HG03520 (cell line): ENCODE data around the gene OTOF.

ENCODE experiments used
- ATAC-seq: cut with Tn5 transposase; IDR thresholded peaks from one replicate; pipeline ENCODE4 v1.9.1; 2021; ENCODE audit warnings: mild to moderate bottlenecking, moderate library complexity; ENCODE audit not compliant: unreplicated experiment

OTOF gene

GRCh38 chr2:26466662-26467310, 11.1 kb downstream of the OTOF start:
- no peak for ATAC-seq

- ATAC-seq, result no peak
Measured at GRCh38 chr2:26465981-26466471, 11.9 kb downstream of the OTOF start.

DNA sequence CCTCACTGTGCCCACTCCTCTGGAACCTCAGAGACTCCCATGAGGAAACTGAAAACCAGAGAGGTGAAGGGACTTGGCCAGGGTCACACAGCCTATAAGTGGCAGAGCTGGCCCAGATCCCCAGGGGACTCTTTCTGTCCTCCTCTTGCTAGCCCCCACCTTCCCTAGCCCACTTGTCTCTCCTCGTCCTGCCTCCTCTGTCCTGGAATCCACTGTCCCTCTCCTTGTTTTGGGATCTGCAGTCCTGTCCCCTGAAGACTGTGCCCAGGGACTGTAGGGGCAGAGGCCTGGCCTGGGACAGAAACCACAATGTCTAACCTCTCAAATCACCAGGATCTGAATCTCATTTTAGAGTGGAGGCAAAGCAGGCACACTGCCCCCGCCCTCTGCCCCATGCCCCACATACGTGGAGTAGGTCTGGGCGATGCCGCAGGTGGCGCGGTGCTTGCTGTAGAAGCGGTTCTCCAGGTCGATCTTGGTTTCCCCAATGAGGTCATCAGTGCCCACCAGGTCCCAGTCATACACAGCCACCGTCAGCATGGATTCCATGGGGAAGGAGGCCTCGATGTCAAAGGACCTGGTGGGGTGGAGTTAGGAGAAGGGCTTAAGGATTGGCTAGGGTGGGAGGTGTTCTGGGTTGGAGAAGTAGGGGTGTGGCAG, 12.5 kb downstream of the OTOF start:
- no peak for ATAC-seq

DNA sequence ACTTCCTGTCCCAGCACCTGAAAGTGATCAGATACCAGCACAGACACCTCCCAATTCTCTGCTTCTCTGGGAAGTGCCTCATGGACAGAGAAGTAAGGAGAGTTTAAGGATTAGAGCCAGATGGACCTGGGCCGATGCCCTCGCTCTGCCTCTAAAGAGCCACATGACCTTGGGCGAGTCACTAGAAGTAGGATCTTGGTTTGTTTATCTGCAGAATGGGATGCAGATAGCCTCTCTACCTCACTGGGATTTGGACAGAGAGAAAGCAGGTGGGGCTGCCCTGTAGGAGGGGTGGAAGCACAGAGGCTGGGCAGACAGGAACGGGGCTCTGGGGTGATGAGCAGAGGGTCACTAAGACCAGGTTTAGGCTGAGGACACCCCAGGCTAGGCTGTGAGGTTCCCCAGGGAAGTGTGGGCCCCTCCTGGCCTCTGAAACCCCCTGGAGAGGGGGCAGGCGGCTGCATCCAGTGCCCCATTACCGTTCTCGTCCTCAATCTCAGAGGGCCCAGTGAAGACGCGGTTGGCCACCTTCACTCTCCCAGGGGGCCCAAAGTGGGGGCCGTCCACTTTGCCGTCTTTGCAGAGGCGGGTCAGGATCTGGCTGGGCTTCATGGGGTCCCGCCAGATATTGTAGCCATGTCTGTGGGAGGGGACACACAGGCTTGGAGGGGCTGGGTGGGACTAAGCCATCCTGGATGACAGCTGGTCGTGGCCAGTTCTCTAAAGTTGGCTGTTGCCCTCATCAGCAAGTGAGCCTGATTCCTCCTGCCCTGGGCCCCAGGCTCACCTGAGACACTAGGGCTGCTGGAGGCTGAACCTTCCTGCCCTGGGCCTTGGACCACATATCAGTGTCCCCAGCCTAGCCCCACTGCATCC, 13.3 kb downstream of the OTOF start:
- no peak for ATAC-seq

- no peak for ATAC-seq
Measured at GRCh38 chr2:26463244-26464192, 14.4 kb downstream of the OTOF start.

- no peak for ATAC-seq
Measured at GRCh38 chr2:26462511-26463243, 15.2 kb downstream of the OTOF start.

GRCh38 chr2:26462100-26462499, 15.8 kb downstream of the OTOF start:
- no peak for ATAC-seq

DNA sequence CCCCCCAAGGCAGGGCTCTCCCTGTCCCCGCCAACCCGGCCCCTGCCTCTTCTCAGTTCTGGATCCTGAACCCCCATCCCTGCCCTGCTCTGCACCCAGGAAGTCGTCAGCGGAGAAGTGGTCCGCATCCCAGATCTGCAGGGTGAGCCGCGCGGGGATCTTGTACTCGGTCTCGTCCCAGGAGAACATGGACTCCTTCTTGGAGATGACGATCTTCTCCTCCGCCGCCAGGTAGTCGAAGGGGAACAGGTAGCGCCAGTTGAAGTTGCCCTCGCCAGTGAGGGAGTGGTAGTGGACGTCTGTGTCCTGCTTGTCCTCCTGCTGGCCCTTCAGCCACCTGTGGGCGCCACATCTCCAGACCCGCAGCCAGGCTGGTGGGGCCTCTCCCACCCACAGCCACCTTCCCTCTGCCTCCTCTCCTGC, 16.3 kb downstream of the OTOF start:
- no peak for ATAC-seq

GRCh38 chr2:26460613-26461031, 17.3 kb downstream of the OTOF start:
- no peak for ATAC-seq

GRCh38 chr2:26459991-26460612, 17.8 kb downstream of the OTOF start:
- no peak for ATAC-seq

DNA sequence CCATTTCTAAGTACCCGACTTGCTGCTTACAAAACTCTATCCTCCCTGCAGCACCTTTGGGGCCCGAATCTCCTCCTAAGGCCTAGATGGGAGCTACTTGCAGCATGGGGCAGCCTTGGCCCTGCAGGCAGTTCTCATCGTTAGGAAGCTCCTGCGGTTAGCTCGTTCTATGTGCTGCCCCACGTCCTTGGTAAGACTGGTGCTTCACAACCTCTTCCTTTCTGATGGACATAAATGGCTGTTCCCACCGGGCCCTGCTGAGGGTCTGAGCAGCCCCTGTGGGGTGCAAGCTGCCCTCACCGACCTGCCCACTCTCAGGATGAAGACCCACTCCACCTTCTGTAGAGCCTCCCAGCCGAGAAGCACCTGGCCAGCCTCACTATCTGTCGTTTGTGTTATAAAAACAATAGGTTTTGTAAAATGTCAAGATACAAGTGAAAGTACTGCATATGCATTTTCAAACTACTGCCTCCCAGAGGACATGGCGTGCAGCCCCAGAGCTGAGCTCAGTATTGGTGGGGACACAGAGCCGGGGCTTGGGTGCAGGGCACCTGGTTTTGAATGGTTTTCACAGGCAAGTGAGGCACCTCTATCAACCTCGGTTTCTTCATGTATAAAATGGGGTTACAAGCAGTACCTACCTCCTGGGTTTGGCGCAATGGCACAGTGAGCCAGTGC, 19.4 kb downstream of the OTOF start:
- ATAC-seq, result no peak

DNA sequence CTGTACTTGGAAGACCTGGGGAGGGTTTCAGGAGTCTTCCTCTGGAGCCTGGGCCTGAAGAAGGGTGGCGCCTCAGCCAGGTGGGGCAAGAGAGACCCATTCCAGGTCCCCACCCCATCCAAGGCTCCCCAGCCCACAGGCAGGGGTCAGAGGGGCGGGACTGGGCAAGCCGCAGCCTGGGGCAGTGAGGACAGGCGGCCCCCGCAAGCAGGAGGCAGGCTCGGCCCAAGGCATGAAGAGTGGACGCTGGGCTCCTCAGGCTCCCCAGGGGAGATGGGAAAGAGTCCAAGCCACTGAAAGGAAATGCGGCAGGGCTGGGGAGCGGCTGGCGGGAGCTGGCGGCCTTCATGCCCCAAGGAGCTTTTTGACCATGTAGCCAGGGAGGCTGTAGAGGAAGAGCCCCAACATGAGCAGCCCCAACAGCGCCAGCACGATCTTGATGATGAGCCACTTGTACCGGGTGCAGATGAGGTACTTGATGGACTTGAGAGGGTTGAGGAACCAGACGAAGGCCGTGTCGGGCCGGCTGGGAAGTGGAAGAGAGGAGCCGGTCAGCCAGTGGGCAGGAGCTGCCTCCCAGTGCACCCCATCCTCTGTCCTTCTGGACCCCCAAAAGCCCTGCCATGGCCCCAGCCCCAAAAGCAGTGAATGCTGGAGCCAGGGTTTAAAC, 20.1 kb downstream of the OTOF start:
- no peak for ATAC-seq

DNA sequence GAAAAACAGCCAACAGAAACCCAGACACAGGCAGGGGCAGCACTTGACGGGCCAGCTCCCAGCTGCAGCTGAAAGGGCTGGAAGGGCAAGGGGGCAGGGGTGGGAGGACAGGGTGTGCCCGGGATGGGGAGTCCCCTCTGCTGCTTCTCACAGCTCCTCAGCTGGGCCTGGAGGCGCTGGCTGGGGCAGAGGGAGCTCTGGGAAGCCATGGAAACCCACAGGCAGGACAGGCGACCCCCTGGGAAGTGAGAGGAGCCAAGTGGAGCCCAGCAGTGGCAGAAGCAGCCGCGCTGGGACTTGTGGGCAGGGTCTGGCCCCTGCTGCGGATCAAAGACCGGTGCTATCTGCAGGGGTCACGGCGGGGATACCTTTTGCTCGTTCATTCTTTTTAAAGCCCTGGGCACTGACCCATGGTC, 20.7 kb downstream of the OTOF start:
- ATAC-seq, result no peak

DNA sequence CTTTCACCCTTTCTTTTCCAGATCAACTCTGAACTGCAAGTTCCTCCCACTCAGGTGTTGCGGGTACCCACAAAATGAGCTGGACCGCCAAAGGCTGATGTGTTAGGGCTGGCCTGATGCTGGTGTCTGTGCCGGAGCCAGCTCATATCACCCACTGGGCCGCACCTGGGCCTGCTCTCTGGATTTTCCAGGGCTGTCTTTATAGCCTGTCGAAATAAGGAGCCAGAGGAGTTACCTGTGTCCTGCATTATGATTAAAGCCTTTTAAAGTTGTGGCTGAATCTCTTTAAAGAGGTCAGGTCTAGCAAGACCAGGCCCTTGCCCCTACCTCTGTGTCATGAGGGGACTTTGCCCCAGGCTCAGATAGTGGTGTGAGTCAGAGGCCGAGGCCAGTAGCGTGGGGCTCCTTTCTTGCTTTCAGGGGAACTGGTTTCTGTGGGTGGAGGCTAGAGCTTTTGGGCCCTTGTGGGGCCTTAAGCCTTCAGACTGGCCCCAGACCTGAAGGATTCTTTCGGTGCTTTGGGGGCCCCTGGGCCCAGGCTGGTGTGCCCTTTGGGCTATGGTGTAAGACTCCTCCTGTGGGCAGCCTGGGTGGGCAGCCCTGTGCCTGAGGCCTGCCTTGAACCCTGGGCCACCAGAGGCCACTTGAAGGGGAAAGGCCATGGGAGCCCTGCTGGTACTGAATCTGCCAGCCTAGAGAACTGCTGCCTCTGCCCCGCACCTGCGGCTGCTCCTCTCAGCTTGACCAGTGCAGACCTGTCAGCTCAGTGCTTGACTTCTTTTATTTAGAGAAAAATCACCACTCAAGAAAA, 21.3 kb downstream of the OTOF start:
- ATAC-seq, result no peak

DNA sequence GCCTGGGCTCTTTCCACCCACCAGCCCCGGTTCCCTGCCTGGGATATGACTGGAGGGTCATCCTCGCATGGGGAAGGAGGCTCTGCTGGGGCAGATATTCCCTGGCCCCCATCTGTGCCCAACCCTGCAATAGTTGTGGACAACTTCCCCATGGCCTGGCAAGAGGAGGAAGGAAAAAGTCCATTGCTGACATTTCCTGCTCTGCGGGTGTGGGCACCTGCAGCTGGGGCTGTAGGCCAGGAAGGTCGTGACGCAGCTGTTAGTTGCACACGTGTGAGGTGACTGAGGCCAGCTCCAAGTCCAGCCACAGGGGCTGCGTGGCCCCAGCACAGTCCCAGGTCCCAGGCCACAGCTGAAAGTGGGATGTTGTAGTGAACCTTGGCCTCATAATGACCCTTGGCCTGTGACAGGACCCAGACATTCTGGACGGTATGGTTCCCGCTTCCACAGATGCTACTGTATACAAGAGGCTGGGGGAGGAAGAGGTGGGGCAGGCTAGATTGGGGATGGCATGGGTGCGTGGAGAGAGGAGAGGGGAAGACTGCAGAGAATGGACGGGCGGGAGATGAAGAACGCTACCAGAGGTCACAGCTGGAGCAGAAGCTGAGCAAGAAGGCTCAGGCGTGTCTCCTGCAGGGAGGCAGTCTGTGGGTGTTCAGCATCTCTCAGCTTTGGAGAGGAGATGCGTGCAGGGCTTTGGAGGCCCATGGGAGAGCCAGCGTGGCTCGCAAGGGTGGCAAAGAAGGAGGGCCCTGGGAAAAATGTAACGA, 22.1 kb downstream of the OTOF start:
- ATAC-seq, result no peak

- no peak for ATAC-seq
Measured at GRCh38 chr2:26455037-26455669, 22.8 kb downstream of the OTOF start.
